KMS-11 (cell line): ENCODE measurements around the gene CHD6.

ENCODE experiments used
- H2AFZ ChIP-seq: fragments of 200-600 bp; sonication (generic); 2 replicates; pipeline ENCODE4 v1.6.1; 2016; ENCODE audit warnings: antibody characterized with exemption, mixed run types, low read depth
- H3K27ac ChIP-seq: fragments of 200-600 bp; sonication (generic); 2 replicates; pipeline ENCODE4 v1.6.1; 2016; ENCODE audit warnings: mild to moderate bottlenecking, mixed run types
- H3K27me3 ChIP-seq: fragments of 200-600 bp; sonication (generic); 2 replicates; pipeline ENCODE4 v1.6.1; 2017; ENCODE audit warnings: mild to moderate bottlenecking, low read depth, mixed run types, moderate library complexity; ENCODE audit not compliant: insufficient read depth
- H3K36me3 ChIP-seq: fragments of 200-600 bp; sonication (generic); 2 replicates; pipeline ENCODE4 v1.6.1; 2017; ENCODE audit warnings: mild to moderate bottlenecking, mixed run types; ENCODE audit not compliant: insufficient read depth
- H3K4me1 ChIP-seq: fragments of 200-600 bp; sonication (generic); 2 replicates; pipeline ENCODE4 v1.6.1; 2016; ENCODE audit warnings: mild to moderate bottlenecking, low read depth, mixed run types; ENCODE audit not compliant: poor library complexity, severe bottlenecking
- H3K4me2 ChIP-seq: fragments of 200-600 bp; sonication (generic); 2 replicates; pipeline ENCODE4 v1.7.0; 2016; ENCODE audit warnings: mild to moderate bottlenecking, mixed run types
- H3K4me3 ChIP-seq: fragments of 200-600 bp; sonication (generic); IDR thresholded peaks from 2 replicates; pipeline ENCODE4 v1.6.1; 2017; ENCODE audit warnings: low read depth, low read length, mixed read lengths; ENCODE audit not compliant: insufficient read depth
- H3K79me2 ChIP-seq: fragments of 200-600 bp; sonication (generic); 2 replicates; pipeline ENCODE4 v1.6.1; 2016; ENCODE audit warnings: low read depth, mixed run types; ENCODE audit not compliant: insufficient read depth
- H3K9ac ChIP-seq: fragments of 200-600 bp; sonication (generic); 2 replicates; pipeline ENCODE4 v1.6.1; 2016; ENCODE audit warnings: mild to moderate bottlenecking, mixed run types
- H4K20me1 ChIP-seq: fragments of 200-600 bp; sonication (generic); 2 replicates; pipeline ENCODE4 v1.6.1; 2016; ENCODE audit warnings: mild to moderate bottlenecking, mixed run types; ENCODE audit not compliant: insufficient read depth
- TF ChIP-seq, protein P1 (sequence below): fragments of 200-600 bp; sonication (generic); conservative IDR thresholded peaks from 2 replicates; pipeline ENCODE4 v1.6.1; 2017; ENCODE audit warnings: low read depth, mild to moderate bottlenecking, antibody characterized with exemption, low read length, moderate library complexity, mixed read lengths

CHD6 gene

DNA sequence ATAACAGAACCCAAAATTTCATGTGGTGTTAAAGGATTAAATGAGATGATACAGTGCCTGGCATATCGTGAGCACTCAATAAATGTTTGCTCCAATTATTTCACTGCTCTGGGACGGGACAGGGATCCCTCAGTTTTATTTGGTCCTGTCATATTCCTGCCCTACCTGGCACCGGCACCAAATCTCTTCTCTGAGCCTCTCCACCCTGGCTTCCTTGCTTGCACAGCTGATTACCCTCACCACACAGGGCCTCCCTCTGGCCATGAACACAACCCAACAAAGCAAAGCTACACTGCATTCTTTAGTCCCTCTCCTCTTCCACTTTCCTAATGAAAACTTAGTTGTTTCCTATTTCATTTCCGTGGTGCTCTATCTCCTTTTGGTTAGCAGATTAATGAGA, 16.4 kb downstream of the CHD6 start:
- Histone ChIP-seq H2AFZ (no peak overlapping the region), H4K20me1 (no peaks in the 10 kb centered on the region), H3K4me3 (no peak overlapping the region), H3K4me2 (no peak overlapping the region), H3K9ac (no peak overlapping the region), H3K36me3 (no peaks in the 10 kb centered on the region), H3K27ac (no peak overlapping the region), H3K27me3 (no peaks in the 10 kb centered on the region), H3K79me2 (peaks cover 84% of the 10 kb centered on the region), H3K4me1 (no peaks in the 10 kb centered on the region)
- TF ChIP-seq, protein P1, sequence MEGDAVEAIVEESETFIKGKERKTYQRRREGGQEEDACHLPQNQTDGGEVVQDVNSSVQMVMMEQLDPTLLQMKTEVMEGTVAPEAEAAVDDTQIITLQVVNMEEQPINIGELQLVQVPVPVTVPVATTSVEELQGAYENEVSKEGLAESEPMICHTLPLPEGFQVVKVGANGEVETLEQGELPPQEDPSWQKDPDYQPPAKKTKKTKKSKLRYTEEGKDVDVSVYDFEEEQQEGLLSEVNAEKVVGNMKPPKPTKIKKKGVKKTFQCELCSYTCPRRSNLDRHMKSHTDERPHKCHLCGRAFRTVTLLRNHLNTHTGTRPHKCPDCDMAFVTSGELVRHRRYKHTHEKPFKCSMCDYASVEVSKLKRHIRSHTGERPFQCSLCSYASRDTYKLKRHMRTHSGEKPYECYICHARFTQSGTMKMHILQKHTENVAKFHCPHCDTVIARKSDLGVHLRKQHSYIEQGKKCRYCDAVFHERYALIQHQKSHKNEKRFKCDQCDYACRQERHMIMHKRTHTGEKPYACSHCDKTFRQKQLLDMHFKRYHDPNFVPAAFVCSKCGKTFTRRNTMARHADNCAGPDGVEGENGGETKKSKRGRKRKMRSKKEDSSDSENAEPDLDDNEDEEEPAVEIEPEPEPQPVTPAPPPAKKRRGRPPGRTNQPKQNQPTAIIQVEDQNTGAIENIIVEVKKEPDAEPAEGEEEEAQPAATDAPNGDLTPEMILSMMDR, result no peak

GRCh38 chr20:41600926-41601631, 17.1 kb downstream of the CHD6 start:
- Histone ChIP-seq H3K4me1 (no peaks in the 10 kb centered on the region), H2AFZ (no peak overlapping the region), H3K36me3 (no peaks in the 10 kb centered on the region), H3K9ac (no peak overlapping the region), H3K27me3 (no peaks in the 10 kb centered on the region), H3K27ac (no peak overlapping the region), H3K4me3 (no peak overlapping the region), H3K79me2 (peaks cover 84% of the 10 kb centered on the region), H4K20me1 (no peaks in the 10 kb centered on the region), H3K4me2 (no peak overlapping the region)
- TF ChIP-seq, protein P1, result no peak

DNA sequence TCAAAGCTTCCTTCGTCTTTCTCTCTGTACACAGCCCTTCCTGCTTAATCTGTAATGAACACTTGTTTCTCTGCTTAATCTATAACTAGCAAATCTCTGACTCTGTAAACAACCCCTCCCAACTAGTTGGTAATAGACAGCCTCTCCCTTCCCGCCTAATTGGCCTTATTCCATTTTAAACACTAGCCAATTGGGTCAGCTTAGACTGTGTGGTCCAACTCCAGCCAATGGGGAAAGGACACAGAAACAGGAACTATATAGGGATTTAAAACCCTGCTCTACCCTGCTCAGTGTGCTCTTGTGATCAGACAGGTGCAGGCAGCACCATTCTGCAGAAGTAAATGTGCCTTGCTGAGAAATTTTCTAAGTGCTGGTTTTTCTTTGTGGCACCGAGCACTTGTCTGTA, 18.5 kb downstream of the CHD6 start:
- Histone ChIP-seq H3K9ac (no peak overlapping the region), H3K27me3 (no peaks in the 10 kb centered on the region), H3K79me2 (peaks cover 75% of the 10 kb centered on the region), H3K27ac (no peak overlapping the region), H3K4me2 (no peak overlapping the region), H4K20me1 (no peaks in the 10 kb centered on the region), H2AFZ (no peak overlapping the region), H3K36me3 (no peaks in the 10 kb centered on the region), H3K4me1 (no peaks in the 10 kb centered on the region), H3K4me3 (no peak overlapping the region)
- TF ChIP-seq, protein P1, result no peak

GRCh38 chr20:41598719-41599118, 19.5 kb downstream of the CHD6 start:
- Histone ChIP-seq H3K36me3 (no peaks in the 10 kb centered on the region), H3K4me1 (no peaks in the 10 kb centered on the region), H3K4me2 (no peak overlapping the region), H2AFZ (no peak overlapping the region), H3K4me3 (no peak overlapping the region), H3K79me2 (peaks cover 68% of the 10 kb centered on the region), H3K27me3 (no peaks in the 10 kb centered on the region), H3K27ac (no peak overlapping the region), H3K9ac (no peak overlapping the region), H4K20me1 (no peaks in the 10 kb centered on the region)
- TF ChIP-seq, protein P1, result no peak
